Activated CD4-positive, CD25-positive, alpha-beta regulatory T cell treated with anti-CD3 and anti-CD28 coated beads, Interleukin-2, amount 50 U/mL, for 24 hours (primary cell): Measurements from ENCODE around the gene UBE2E2.
"Not testable (repeated sequence)": the region's sequence is repeated elsewhere in the genome, so short reads cannot be mapped to it uniquely, and the experiment has no call there.

Experiments
- ATAC-seq, 2 donors: fragments of 150-1000 bp; cut with Tn5 transposase; one replicate each; pipeline ENCODE4 v1.10.0; 2021; ENCODE audit warnings: mild to moderate bottlenecking in 1 of 2, moderate library complexity in 1 of 2

Gene UBE2E2

GRCh38 chr3:23202921-23203707, at the start of gene UBE2E2:
Gene UBE2E2, plus strand, starts transcription at chr3:23203327.
- peak; percentile 64 to 66 for ATAC-seq

- no peak for ATAC-seq
Observed at GRCh38 chr3:23153436-23153835, 49.7 kb upstream of the UBE2E2 start.

- ATAC-seq: no peak
Observed at GRCh38 chr3:23157331-23157730, 45.8 kb upstream of the UBE2E2 start.

GRCh38 chr3:23159929-23160328, 43.2 kb upstream of the UBE2E2 start:
- no peak for ATAC-seq

GRCh38 chr3:23161308-23161707, 41.8 kb upstream of the UBE2E2 start:
- no peak for ATAC-seq

GRCh38 chr3:23161896-23162570, 41.1 kb upstream of the UBE2E2 start:
- ATAC-seq: peak in 1 of 2 donors; percentile 40

GRCh38 chr3:23162934-23163333, 40.2 kb upstream of the UBE2E2 start:
- peak in 1 of 2 donors; percentile 15 for ATAC-seq

- no peak for ATAC-seq
Observed at GRCh38 chr3:23164746-23165145, 38.4 kb upstream of the UBE2E2 start.

- no peak for ATAC-seq
Observed at GRCh38 chr3:23165571-23165970, 37.6 kb upstream of the UBE2E2 start.

- ATAC-seq: no peak
Observed at GRCh38 chr3:23166276-23166675, 36.9 kb upstream of the UBE2E2 start.

GRCh38 chr3:23166845-23167244, 36.3 kb upstream of the UBE2E2 start:
- ATAC-seq: no peak

GRCh38 chr3:23169551-23169950, 33.6 kb upstream of the UBE2E2 start:
- no peak for ATAC-seq

- ATAC-seq: no peak
Observed at GRCh38 chr3:23170291-23170690, 32.8 kb upstream of the UBE2E2 start.

- no peak for ATAC-seq
Observed at GRCh38 chr3:23172059-23172458, 31.1 kb upstream of the UBE2E2 start.

GRCh38 chr3:23174426-23175039, 28.6 kb upstream of the UBE2E2 start:
- ATAC-seq: no peak

- no peak for ATAC-seq
Observed at GRCh38 chr3:23175341-23176083, 27.6 kb upstream of the UBE2E2 start.

- not testable (repeated sequence) for ATAC-seq
Observed at GRCh38 chr3:23176839-23177238, 26.3 kb upstream of the UBE2E2 start.

GRCh38 chr3:23182996-23183513, 20.1 kb upstream of the UBE2E2 start:
- no peak for ATAC-seq

- ATAC-seq: no peak
Observed at GRCh38 chr3:23183731-23184130, 19.4 kb upstream of the UBE2E2 start.

- no peak for ATAC-seq
Observed at GRCh38 chr3:23185861-23186260, 17.3 kb upstream of the UBE2E2 start.

- ATAC-seq: no peak
Observed at GRCh38 chr3:23189187-23189586, 13.9 kb upstream of the UBE2E2 start.

- ATAC-seq: no peak
Observed at GRCh38 chr3:23192816-23193215, 10.3 kb upstream of the UBE2E2 start.

GRCh38 chr3:23193831-23194230, 9.3 kb upstream of the UBE2E2 start:
- no peak for ATAC-seq
